ENCODE results near the gene KIRREL1.

DNA sequence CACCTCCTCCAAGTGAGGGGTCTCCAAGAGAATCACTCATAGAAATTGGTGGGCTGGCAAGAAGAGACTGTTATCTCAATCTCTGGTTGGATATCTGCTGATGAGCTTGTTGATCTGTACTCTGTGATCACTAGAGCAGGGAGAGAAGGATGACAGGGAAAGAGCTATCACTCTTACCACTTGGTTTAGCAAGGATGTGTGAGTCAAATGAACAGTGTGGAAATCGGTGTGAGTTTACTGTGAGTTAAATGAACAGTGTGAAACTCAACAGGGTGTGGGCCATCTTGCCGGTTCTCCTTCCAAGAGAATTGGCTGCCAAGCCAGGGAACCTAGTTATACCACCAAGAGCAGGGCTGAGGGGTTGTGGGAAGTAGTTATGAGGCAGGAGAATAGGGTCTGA is 154.0 kb downstream of the KIRREL1 start:
- TF ChIP-seq TAF1 (IDR thresholded peaks at IDR 0.05; ENCODE audit: low read depth) (no peak), NFIC (IDR thresholded peaks at IDR 0.05) (no peak), YY1 (IDR thresholded peaks at IDR 0.05; ENCODE audit: low read depth) (no peak), EP300 (IDR thresholded peaks at IDR 0.05; ENCODE audit: borderline replicate concordance) (no peak)
- TF ChIP-seq, protein P1, sequence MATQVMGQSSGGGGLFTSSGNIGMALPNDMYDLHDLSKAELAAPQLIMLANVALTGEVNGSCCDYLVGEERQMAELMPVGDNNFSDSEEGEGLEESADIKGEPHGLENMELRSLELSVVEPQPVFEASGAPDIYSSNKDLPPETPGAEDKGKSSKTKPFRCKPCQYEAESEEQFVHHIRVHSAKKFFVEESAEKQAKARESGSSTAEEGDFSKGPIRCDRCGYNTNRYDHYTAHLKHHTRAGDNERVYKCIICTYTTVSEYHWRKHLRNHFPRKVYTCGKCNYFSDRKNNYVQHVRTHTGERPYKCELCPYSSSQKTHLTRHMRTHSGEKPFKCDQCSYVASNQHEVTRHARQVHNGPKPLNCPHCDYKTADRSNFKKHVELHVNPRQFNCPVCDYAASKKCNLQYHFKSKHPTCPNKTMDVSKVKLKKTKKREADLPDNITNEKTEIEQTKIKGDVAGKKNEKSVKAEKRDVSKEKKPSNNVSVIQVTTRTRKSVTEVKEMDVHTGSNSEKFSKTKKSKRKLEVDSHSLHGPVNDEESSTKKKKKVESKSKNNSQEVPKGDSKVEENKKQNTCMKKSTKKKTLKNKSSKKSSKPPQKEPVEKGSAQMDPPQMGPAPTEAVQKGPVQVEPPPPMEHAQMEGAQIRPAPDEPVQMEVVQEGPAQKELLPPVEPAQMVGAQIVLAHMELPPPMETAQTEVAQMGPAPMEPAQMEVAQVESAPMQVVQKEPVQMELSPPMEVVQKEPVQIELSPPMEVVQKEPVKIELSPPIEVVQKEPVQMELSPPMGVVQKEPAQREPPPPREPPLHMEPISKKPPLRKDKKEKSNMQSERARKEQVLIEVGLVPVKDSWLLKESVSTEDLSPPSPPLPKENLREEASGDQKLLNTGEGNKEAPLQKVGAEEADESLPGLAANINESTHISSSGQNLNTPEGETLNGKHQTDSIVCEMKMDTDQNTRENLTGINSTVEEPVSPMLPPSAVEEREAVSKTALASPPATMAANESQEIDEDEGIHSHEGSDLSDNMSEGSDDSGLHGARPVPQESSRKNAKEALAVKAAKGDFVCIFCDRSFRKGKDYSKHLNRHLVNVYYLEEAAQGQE (IDR thresholded peaks at IDR 0.05; ENCODE audit: low read depth) = no peak
